Activated T-cell treated with anti-CD3 and anti-CD28 coated beads, Interleukin-2, amount 50 U/mL, for 48 hours (primary cell): ENCODE data around the gene DARS2.
"Not testable (repeated sequence)": the region's sequence is repeated elsewhere in the genome, so short reads cannot be mapped to it uniquely, and the experiment has no call there.

ENCODE experiments used
- DNase-seq, 2 experiments: peaks; one replicate each; pipeline ENCODE4 v3.0.0-alpha.2; 2020

Gene DARS2

GRCh38 chr1:173824315-173825081, at the start of gene DARS2, which contains the start of gene CENPL:
Gene DARS2 (plus strand): TSS chr1:173824673. CDS start chr1:173825230, 557 bp downstream.
Gene CENPL (minus strand): TSS chr1:173824883. CDS start chr1:173811299, 13,584 bp downstream.
- DNase-seq = peak; percentile 93

- no peak for DNase-seq
Measured at GRCh38 chr1:173775578-173776226, 48.8 kb upstream of the DARS2 start.

- no peak for DNase-seq
Measured at GRCh38 chr1:173779936-173780335, 44.5 kb upstream of the DARS2 start.

GRCh38 chr1:173784997-173785396, 39.5 kb upstream of the DARS2 start:
- no peak for DNase-seq

- no peak for DNase-seq
Measured at GRCh38 chr1:173789841-173790240, 34.6 kb upstream of the DARS2 start.

- DNase-seq = no peak
Measured at GRCh38 chr1:173798078-173798477, 26.4 kb upstream of the DARS2 start.

GRCh38 chr1:173799995-173800394, 24.5 kb upstream of the DARS2 start:
- DNase-seq = not testable (repeated sequence)

- no peak for DNase-seq
Measured at GRCh38 chr1:173802961-173803360, 21.5 kb upstream of the DARS2 start.

- not testable (repeated sequence) for DNase-seq
Measured at GRCh38 chr1:173813654-173814053, 10.8 kb upstream of the DARS2 start.

GRCh38 chr1:173818459-173818858, 6.0 kb upstream of the DARS2 start:
- no peak for DNase-seq

- no peak for DNase-seq
Measured at GRCh38 chr1:173821680-173822079, 2.8 kb upstream of the DARS2 start.

- no peak for DNase-seq
Measured at GRCh38 chr1:173823781-173824314, 625 bp upstream of the DARS2 start.

GRCh38 chr1:173827611-173828010, 3.1 kb downstream of the DARS2 start:
- DNase-seq = no peak

GRCh38 chr1:173832748-173833147, 8.3 kb downstream of the DARS2 start:
- DNase-seq = no peak

GRCh38 chr1:173852105-173852504, 27.6 kb downstream of the DARS2 start:
- no peak for DNase-seq

GRCh38 chr1:173853074-173853473, 28.6 kb downstream of the DARS2 start:
- DNase-seq = no peak

GRCh38 chr1:173856014-173856413, 31.5 kb downstream of the DARS2 start:
- no peak for DNase-seq

- no peak for DNase-seq
Measured at GRCh38 chr1:173856903-173857302, 32.4 kb downstream of the DARS2 start.

GRCh38 chr1:173857363-173857917, 33.0 kb downstream of the DARS2 start:
- DNase-seq = no peak

GRCh38 chr1:173859547-173859946, 35.1 kb downstream of the DARS2 start:
- not testable (repeated sequence) for DNase-seq

GRCh38 chr1:173860065-173860464, 35.6 kb downstream of the DARS2 start:
- no peak for DNase-seq

GRCh38 chr1:173861731-173862145, 37.3 kb downstream of the DARS2 start:
- DNase-seq = peak; percentile 72

- DNase-seq = peak; percentile 77 to 79
Measured at GRCh38 chr1:173862146-173862768, 37.8 kb downstream of the DARS2 start.
